Activated effector memory CD4-positive, alpha-beta T cell treated with Interleukin-2 at 50 U/mL for 16 hours (primary cell): ENCODE results near the gene MRPL22.
"Not testable (repeated sequence)": the region's sequence is repeated elsewhere in the genome, so short reads cannot be mapped to it uniquely, and the experiment has no call there.

Experiments used
- DNase-seq: peaks from one replicate; pipeline ENCODE4 v3.0.0-alpha.2; 2020

Gene MRPL22

DNA sequence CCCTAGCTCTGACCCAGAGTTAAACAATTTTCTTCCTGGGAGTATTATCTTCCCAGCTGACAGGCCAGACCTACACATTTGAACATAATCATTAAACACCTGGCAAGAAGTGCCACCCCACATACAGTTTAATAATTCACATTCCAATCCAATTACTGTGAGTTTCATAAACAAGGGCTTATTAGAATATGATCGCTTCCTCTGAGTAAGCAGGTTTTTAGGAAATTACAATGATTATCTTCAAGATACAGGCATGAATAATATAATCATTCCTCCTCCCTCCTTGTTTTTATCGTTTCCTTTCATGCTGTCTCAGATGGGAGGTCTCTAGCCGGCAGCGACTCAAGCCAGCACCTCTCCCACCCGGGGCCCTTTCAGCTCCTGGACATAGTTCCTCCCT is 56.9 kb downstream of the MRPL22 start:
- DNase-seq = no peak

- DNase-seq = no peak
Measured at GRCh38 chr5:154999865-155000264, 59.0 kb downstream of the MRPL22 start.

DNA sequence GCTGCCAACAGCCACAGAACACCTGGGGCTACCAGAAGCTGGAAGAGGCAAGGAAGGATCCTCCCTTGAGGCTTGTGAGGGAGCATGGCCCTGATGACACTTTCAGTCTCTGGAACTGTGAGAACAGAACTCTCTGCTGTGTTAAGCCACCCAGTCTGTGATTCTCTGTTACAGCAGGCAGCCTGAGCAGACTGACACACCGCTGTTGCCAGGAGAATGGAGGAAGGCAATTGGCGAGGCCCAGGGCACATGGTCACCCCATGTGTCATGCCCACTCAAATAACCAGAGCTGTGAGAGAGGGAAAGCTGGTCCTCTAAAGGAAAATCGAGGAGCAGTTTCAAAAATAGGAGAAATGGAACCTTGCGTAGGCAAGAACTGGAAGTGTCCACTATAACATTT is 60.6 kb downstream of the MRPL22 start:
- DNase-seq = no peak

GRCh38 chr5:155002722-155003121 is 61.8 kb downstream of the MRPL22 start:
- not testable (repeated sequence) for DNase-seq

DNA sequence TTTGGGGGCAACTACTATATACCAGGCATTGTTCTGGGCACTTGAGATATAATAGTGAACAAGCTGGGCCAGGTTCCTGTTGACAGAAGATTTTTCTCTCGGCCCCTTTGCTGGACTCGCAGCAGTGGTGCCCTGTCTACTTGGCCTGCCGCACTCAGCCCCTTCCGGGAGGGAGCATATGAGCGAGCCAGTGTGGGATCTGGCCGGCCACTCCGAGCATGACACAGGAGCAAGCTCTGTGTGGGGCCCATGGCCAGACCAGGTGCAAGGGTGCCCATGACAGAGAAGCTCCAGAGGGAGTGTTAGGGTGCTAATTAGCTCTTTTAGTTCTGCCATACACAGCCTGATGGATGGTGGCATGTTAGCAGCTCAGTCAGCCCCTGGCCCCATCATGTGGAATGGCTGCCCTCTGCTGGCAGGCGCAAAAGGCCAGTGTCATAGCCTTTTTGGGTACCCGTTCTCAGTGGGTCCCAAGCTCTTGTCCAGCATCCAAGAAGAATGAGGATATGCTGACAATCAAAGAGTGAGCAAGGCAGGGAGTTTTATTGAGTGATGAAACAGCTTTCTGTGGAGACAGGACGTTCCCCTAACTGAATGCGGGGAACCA is 63.4 kb downstream of the MRPL22 start:
- no peak for DNase-seq

GRCh38 chr5:155006265-155006664 is 65.4 kb downstream of the MRPL22 start:
- not testable (repeated sequence) for DNase-seq

DNA sequence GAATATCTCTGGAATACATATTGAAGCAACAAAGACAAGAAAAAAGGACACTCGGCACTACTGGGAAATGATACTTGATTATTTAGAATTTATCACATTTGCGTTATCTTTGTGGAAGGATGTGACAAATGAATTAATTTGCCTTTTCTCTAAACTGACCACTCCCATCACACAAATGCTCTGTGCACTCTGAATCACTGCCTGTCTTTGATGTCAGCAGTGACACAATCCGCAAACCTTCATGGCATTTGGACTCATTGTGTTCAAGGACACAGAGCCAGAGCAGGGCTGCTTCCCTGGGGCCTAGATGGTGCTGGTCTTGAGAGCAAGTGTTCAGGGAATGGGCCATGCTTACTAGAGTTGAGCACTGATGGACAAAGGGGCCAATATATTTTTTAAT is 67.8 kb downstream of the MRPL22 start:
- no peak for DNase-seq

DNA sequence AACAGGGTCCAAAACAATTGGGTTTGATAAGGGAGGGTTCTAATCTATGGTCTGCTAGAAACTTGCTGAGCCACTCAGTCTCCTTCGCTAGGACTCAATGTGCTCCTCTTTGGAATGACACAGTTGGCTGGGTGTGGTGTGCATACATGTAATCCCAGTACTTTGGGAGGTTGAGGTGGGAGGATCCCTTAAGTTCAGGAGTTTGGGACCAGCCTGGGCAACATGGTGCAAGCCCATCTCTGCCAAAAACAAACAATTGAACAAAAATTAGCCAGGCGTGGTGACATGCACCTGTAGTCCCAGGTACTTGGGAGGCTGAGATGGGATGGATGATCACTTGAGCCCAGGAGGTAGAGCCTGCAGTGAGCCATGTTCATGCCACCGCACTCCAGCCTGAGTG is 70.0 kb downstream of the MRPL22 start:
- DNase-seq = no peak

GRCh38 chr5:155013526-155013925 is 72.7 kb downstream of the MRPL22 start, which contains the start of gene KIF4B:
Gene KIF4B (plus strand): TSS chr5:155013755. CDS start chr5:155013860, 105 bp downstream.
- DNase-seq = no peak

- no peak for DNase-seq
Measured at GRCh38 chr5:155015239-155015638, 74.4 kb downstream of the MRPL22 start.

GRCh38 chr5:155017610-155018009 is 76.7 kb downstream of the MRPL22 start:
- DNase-seq = no peak
